Thymus (tissue), 11 donors: ENCODE measurements around the gene WDR70. TPM values are rescaled to one million over a fixed set of nuclear protein-coding genes. Genes with fewer than 3 reads are reported as not detected.
"Not testable (repeated sequence)": the region's sequence is repeated elsewhere in the genome, so short reads cannot be mapped to it uniquely, and the experiment has no call there.

Experiments
- DNase-seq, 9 donors: peaks; one replicate each; pipeline ENCODE4 v3.0.0-alpha.2; 2013; ENCODE audit warnings: low spot score in 9 of 9, low read depth in 6 of 9, missing footprints in 1 of 9
- H3K27ac ChIP-seq, 2 donors: one replicate each; pipeline ENCODE4 v1.5.1; 2013; ENCODE audit warnings: control low read depth in 1 of 2, low read depth in 1 of 2, low read length in 1 of 2, mild to moderate bottlenecking in 1 of 2, moderate library complexity in 1 of 2
- H3K27me3 ChIP-seq, 2 donors: one replicate each; pipeline ENCODE4 v1.5.1; 2013; ENCODE audit warnings: low read length in 1 of 2; ENCODE audit not compliant: control insufficient read depth in 2 of 2, insufficient read depth in 1 of 2
- H3K36me3 ChIP-seq, 2 donors: one replicate each; pipeline ENCODE4 v1.5.1; 2013; ENCODE audit warnings: low read length in 1 of 2, mild to moderate bottlenecking in 1 of 2, moderate library complexity in 1 of 2; ENCODE audit not compliant: control insufficient read depth in 2 of 2, insufficient read depth in 2 of 2
- H3K4me1 ChIP-seq, 2 donors: one replicate each; pipeline ENCODE4 v1.5.1; 2013; ENCODE audit warnings: low read length in 2 of 2; ENCODE audit not compliant: control insufficient read depth in 2 of 2, insufficient read depth in 2 of 2
- H3K4me3 ChIP-seq, 2 donors: one replicate each; pipeline ENCODE4 v1.5.1; 2013; ENCODE audit warnings: low read length in 2 of 2, control low read depth in 1 of 2, mild to moderate bottlenecking in 1 of 2
- H3K9me3 ChIP-seq, 2 donors: one replicate each; pipeline ENCODE4 v1.5.1; 2013; ENCODE audit warnings: low read length in 1 of 2, mild to moderate bottlenecking in 1 of 2; ENCODE audit not compliant: control insufficient read depth in 2 of 2, insufficient read depth in 1 of 2
- WGBS: extraction: QIAGEN DNeasy Blood & Tissue Kit; methylation state at CpG from one replicate; pipeline ENCODE4 v1.1.7; 2013; 5-methylcytosine and 5-hydroxymethylcytosine counted together
- polyA plus RNA-seq: library from polyadenylated mRNA; stranded (reverse); fragments of 200-250 nt; gene quantifications from one replicate; pipeline ENCODE4 v1.2.3, GENCODE V29; 2013
- total RNA-seq: library from RNA; stranded (reverse); fragments of 120-200 nt; gene quantifications from one replicate; pipeline ENCODE4 v1.2.4, GENCODE V29; 2013
- donor health status: healthy.

The WDR70 gene
- total and polyA plus RNA-seq, 2 donors: 34.4 to 39.9 TPM

GRCh38 chr5:37469383-37469782 lies 90.3 kb downstream of the WDR70 start:
- H3K4me3 ChIP-seq, H3K9me3 ChIP-seq, H3K27ac ChIP-seq, H3K4me1 ChIP-seq, DNase-seq, H3K27me3 ChIP-seq, H3K36me3 ChIP-seq: not testable (repeated sequence)
- 98% methylated on average over 1 of the region's 1 CpG for WGBS

- WGBS: 66% methylated on average over 3 of the region's 3 CpGs
- Histone ChIP-seq H3K27me3 (no peaks in the 10 kb centered on the region), H3K36me3 (no peaks in the 10 kb centered on the region), H3K4me3 (no peak overlapping the region), H3K9me3 (peaks cover 0 to 6% of the 10 kb centered on the region in 2 donors), H3K27ac (no peak overlapping the region), H3K4me1 (no peaks in the 10 kb centered on the region)
- no peak for DNase-seq
Measured at GRCh38 chr5:37471666-37472197, 92.6 kb downstream of the WDR70 start.

- H3K27me3 ChIP-seq: no peaks in the 10 kb centered on the region
- peaks cover 20 to 22% of the 10 kb centered on the region in 2 donors for H3K36me3 ChIP-seq
- no peaks in the 10 kb centered on the region for H3K4me1 ChIP-seq
- peaks cover 3 to 10% of the 10 kb centered on the region in 2 donors for H3K9me3 ChIP-seq
- H3K4me3 ChIP-seq: no peak overlapping the region
- H3K27ac ChIP-seq: no peak overlapping the region
- no peak for DNase-seq
Measured at GRCh38 chr5:37477426-37477825, 98.3 kb downstream of the WDR70 start.

GRCh38 chr5:37478121-37478894 lies 99.2 kb downstream of the WDR70 start:
- peaks cover 3 to 8% of the 10 kb centered on the region in 2 donors for H3K9me3 ChIP-seq
- H3K4me1 ChIP-seq: no peaks in the 10 kb centered on the region
- no peak overlapping the region for H3K27ac ChIP-seq
- H3K36me3 ChIP-seq: peaks cover 20 to 22% of the 10 kb centered on the region in 2 donors
- no peaks in the 10 kb centered on the region for H3K27me3 ChIP-seq
- H3K4me3 ChIP-seq: no peak overlapping the region
- WGBS: 74% methylated on average over 4 of the region's 4 CpGs
- DNase-seq: no peak

GRCh38 chr5:37481395-37481794 lies 102.3 kb downstream of the WDR70 start:
- H3K36me3 ChIP-seq: peaks cover 20 to 22% of the 10 kb centered on the region in 2 donors
- H3K27me3 ChIP-seq, DNase-seq, H3K4me3 ChIP-seq, H3K4me1 ChIP-seq, H3K9me3 ChIP-seq, H3K27ac ChIP-seq: not testable (repeated sequence)
- WGBS: 100% methylated on average over 3 of the region's 3 CpGs

GRCh38 chr5:37490120-37490810 lies 111.1 kb downstream of the WDR70 start:
- H3K27ac ChIP-seq: no peak overlapping the region
- H3K4me1 ChIP-seq: peaks cover 0 to 3% of the 10 kb centered on the region in 2 donors
- H3K36me3 ChIP-seq: peaks cover 5 to 10% of the 10 kb centered on the region in 2 donors
- H3K27me3 ChIP-seq: no peaks in the 10 kb centered on the region
- no peak for DNase-seq
- no peak overlapping the region for H3K4me3 ChIP-seq
- 98% methylated on average over 2 of the region's 2 CpGs for WGBS
- peaks cover 1 to 7% of the 10 kb centered on the region in 2 donors for H3K9me3 ChIP-seq

GRCh38 chr5:37490931-37491330 lies 111.8 kb downstream of the WDR70 start:
- H3K36me3 ChIP-seq: peaks cover 5 to 10% of the 10 kb centered on the region in 2 donors
- no peak overlapping the region for H3K4me3 ChIP-seq
- no peaks in the 10 kb centered on the region for H3K27me3 ChIP-seq
- DNase-seq: no peak
- peaks cover 1 to 7% of the 10 kb centered on the region in 2 donors for H3K9me3 ChIP-seq
- 92% methylated on average over 2 of the region's 2 CpGs for WGBS
- peaks cover 0 to 3% of the 10 kb centered on the region in 2 donors for H3K4me1 ChIP-seq
- H3K27ac ChIP-seq: no peak overlapping the region

- Histone ChIP-seq H3K4me1 (peaks cover 0 to 3% of the 10 kb centered on the region in 2 donors), H3K36me3 (peaks cover 3 to 10% of the 10 kb centered on the region in 2 donors), H3K27me3 (no peaks in the 10 kb centered on the region), H3K4me3 (no peak overlapping the region), H3K27ac (no peak overlapping the region), H3K9me3 (peaks cover 0 to 7% of the 10 kb centered on the region in 2 donors)
- 96% methylated on average over 2 of the region's 2 CpGs for WGBS
- no peak for DNase-seq
Measured at GRCh38 chr5:37492778-37493555, 113.8 kb downstream of the WDR70 start.
